ENCODE results near the gene TRIM58. TPM values are rescaled to one million over a fixed set of nuclear protein-coding genes. Genes with fewer than 3 reads are reported as not detected.

The TRIM58 gene
- total and polyA plus RNA-seq, 2 of the 4 experiments (the other 2 are of a cell fraction), result 0.54 to 0.91 TPM

- Histone ChIP-seq H4K8ac (ENCODE audit: low read depth in 2 of 2, low read length in 2 of 2) (no peak overlapping the region), H2AK9ac (replicated peaks; ENCODE audit: low read depth, low read length, poor library complexity) (no peak overlapping the region), H2BK20ac (ENCODE audit: low read depth, low read length) (no peak overlapping the region), H2AK5ac (ENCODE audit: low read depth, low read length) (no peak overlapping the region), H4K20me1 (ENCODE audit: insufficient read depth, low read length) (no peaks in the 10 kb centered on the region), H3K9me1 (ENCODE audit: insufficient read depth, low read length) (no peaks in the 10 kb centered on the region), H3K9me3 (ENCODE audit: control insufficient read depth, insufficient read depth, low read length) (peaks cover 9% of the 10 kb centered on the region), H3K23ac (ENCODE audit: low read depth, low read length) (no peak overlapping the region), H3K18ac (ENCODE audit: low read depth, low read length) (no peak overlapping the region), H4K5ac (ENCODE audit: low read depth, low read length) (no peak overlapping the region), H3K79me1 (ENCODE audit: low read depth in 1 of 2, low read length in 2 of 2) (no peaks in the 10 kb centered on the region), H3K4me1 (ENCODE audit: control insufficient read depth, insufficient read depth, low read length) (no peaks in the 10 kb centered on the region), H3K14ac (replicated peaks; ENCODE audit: low read depth, low read length) (no peak overlapping the region), H2AFZ (replicated peaks; ENCODE audit: low read length, poor library complexity) (no peak overlapping the region), H3K27ac (ENCODE audit: insufficient read depth, low read length) (no peak overlapping the region), H3K4ac (ENCODE audit: low read depth, low read length) (no peak overlapping the region), H3K56ac (ENCODE audit: extremely low read depth, insufficient read depth, low read length) (no peak overlapping the region), H4K91ac (ENCODE audit: insufficient read depth, low read depth, low read length) (no peak overlapping the region), H3K36me3 (ENCODE audit: control insufficient read depth, insufficient read depth, low read length) (no peaks in the 10 kb centered on the region), H2BK120ac (ENCODE audit: low read depth, low read length) (no peak overlapping the region), H3K4me3 (ENCODE audit: insufficient read depth, low read depth, low read length) (no peak overlapping the region), H3K27me3 (ENCODE audit: control insufficient read depth, insufficient read depth, low read length) (no peaks in the 10 kb centered on the region), H2BK5ac (ENCODE audit: low read depth, low read length, poor library complexity, severe bottlenecking) (no peak overlapping the region), H3K4me2 (ENCODE audit: low read depth, low read length) (no peak overlapping the region), H2BK15ac (ENCODE audit: low read depth, low read length) (no peak overlapping the region), H3K9ac (ENCODE audit: low read depth, low read length) (no peak overlapping the region)
- CTCF ChIA-PET, result interaction anchor here (0.6 to 0.7 kb wide), 2 partner anchors 437 to 966 kb away, joined by 3 to 4 read pairs; no protein-coding TSS in a partner anchor
- no peak for ATAC-seq (ENCODE audit: low read depth)
- TF ChIP-seq CEBPB (IDR thresholded peaks at IDR 0.05; ENCODE audit: low read depth, low read length), result no peak
- no peak for TF ChIP-seq MAZ (IDR thresholded peaks at IDR 0.05; ENCODE audit: borderline replicate concordance, low read depth, low read length)
- no peak for TF ChIP-seq RAD21 (IDR thresholded peaks at IDR 0.05; ENCODE audit: low read length)
- no peak for TF ChIP-seq FOS (IDR thresholded peaks at IDR 0.05; ENCODE audit: low read depth, low read length)
- TF ChIP-seq SMC3 (IDR thresholded peaks at IDR 0.05; ENCODE audit: low read depth, low read length), result no peak
- TF ChIP-seq MXI1 (IDR thresholded peaks at IDR 0.05; ENCODE audit: borderline replicate concordance, low read depth, low read length), result no peak
- no peak for TF ChIP-seq RFX5 (IDR thresholded peaks at IDR 0.05; ENCODE audit: low read depth, low read length)
- TF ChIP-seq NFE2L2 (IDR thresholded peaks at IDR 0.05; ENCODE audit: low read depth, low read length), result no peak
- TF ChIP-seq POLR2A (IDR thresholded peaks at IDR 0.05; ENCODE audit: low read depth, low read length), result no peak
- TF ChIP-seq CHD1 (IDR thresholded peaks at IDR 0.05; ENCODE audit: low read depth, low read length), result no peak
- TF ChIP-seq, protein P1, sequence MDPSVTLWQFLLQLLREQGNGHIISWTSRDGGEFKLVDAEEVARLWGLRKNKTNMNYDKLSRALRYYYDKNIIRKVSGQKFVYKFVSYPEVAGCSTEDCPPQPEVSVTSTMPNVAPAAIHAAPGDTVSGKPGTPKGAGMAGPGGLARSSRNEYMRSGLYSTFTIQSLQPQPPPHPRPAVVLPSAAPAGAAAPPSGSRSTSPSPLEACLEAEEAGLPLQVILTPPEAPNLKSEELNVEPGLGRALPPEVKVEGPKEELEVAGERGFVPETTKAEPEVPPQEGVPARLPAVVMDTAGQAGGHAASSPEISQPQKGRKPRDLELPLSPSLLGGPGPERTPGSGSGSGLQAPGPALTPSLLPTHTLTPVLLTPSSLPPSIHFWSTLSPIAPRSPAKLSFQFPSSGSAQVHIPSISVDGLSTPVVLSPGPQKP (IDR thresholded peaks at IDR 0.05; ENCODE audit: borderline replicate concordance, low read depth, low read length), result no peak
- no peak for TF ChIP-seq USF2 (IDR thresholded peaks at IDR 0.05; ENCODE audit: low read depth, low read length)
- TF ChIP-seq RCOR1 (IDR thresholded peaks at IDR 0.05; ENCODE audit: insufficient replicate concordance, low read length), result no peak
- TF ChIP-seq, protein P2, sequence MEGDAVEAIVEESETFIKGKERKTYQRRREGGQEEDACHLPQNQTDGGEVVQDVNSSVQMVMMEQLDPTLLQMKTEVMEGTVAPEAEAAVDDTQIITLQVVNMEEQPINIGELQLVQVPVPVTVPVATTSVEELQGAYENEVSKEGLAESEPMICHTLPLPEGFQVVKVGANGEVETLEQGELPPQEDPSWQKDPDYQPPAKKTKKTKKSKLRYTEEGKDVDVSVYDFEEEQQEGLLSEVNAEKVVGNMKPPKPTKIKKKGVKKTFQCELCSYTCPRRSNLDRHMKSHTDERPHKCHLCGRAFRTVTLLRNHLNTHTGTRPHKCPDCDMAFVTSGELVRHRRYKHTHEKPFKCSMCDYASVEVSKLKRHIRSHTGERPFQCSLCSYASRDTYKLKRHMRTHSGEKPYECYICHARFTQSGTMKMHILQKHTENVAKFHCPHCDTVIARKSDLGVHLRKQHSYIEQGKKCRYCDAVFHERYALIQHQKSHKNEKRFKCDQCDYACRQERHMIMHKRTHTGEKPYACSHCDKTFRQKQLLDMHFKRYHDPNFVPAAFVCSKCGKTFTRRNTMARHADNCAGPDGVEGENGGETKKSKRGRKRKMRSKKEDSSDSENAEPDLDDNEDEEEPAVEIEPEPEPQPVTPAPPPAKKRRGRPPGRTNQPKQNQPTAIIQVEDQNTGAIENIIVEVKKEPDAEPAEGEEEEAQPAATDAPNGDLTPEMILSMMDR (conservative IDR thresholded peaks at IDR 0.05; ENCODE audit: low read depth, low read length), result no peak
- intact Hi-C loops (cut with micrococcal nuclease) (no loop called here), dilution Hi-C loops (cut with HindIII; ENCODE audit: low sequenced_read_pairs, unreplicated experiment) (no loop called here), in situ Hi-C loops (cut with MboI; ENCODE audit: low sequenced_read_pairs) (no loop called here)
- no TSS peak for BruUV-seq (replicated peaks)
- no CpG with 5 or more reads among the region's 2 CpGs for WGBS, 2 experiments (ENCODE audit: extremely low coverage in 2 of 2, insufficient read length in 1 of 2)
- DNase-seq, result no peak
- POLR2A ChIA-PET (ENCODE audit: unreplicated experiment), result no interaction called here
Measured at GRCh38 chr1:247913786-247914185, 56.8 kb downstream of the TRIM58 start.

Measured in IMR-90 (cell line).